HL-60/S4 treated with phorbol 12-myristate 13-acetate at 8.2 ng/mL for 4 days and 3 days (cell line): ENCODE data around the gene FGGY.
"Not testable (repeated sequence)": the region's sequence is repeated elsewhere in the genome, so short reads cannot be mapped to it uniquely, and the experiment has no call there.

ENCODE experiments used
- in situ Hi-C: fragments of 300-500 bp; cut with MboI; formaldehyde crosslinking; loops from 2 replicates; pipeline ENCODE4 v1.15.0; 2022; ENCODE audit warnings: low sequenced_read_pairs

Gene FGGY

DNA sequence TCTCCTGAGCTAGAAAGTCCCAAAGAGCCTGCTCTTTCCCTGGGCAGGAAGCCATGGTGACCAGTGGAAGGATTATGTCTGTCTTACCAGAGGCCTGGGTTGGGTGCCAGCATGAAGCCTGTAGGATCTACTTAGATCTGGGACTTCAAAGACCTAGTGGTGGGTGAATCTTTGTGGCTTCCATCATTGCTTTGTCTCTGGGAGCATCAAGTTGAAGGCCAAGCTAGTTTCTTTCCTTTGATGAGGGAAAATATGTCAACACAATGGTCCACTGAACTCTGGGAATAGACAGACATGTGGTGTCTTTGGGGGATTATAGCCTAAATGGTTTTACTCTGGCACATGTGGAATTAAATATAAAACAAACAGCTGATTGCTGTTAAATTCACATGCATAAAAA lies 417.3 kb downstream of the FGGY start:
- in situ Hi-C loops = no loop called here

DNA sequence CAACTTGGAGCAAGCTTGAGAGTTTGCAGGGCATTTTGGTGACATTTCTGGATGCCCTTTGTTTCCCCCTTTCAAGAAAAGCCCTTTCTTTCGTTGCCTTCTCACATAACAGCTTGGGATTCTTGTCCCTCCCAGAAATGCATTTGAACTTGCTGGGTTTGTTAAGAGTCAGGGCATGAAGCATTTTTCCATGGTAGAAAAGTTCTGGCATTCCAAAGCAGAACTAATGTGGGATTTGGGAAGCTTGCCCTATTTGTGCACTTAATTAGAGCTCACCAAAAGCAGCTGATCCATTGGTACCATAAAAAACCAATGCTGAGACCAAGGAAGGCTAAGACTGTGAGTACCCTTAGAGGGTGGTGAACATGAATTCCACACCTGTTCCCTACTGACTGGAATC lies 418.1 kb downstream of the FGGY start:
- in situ Hi-C loops = no loop called here

DNA sequence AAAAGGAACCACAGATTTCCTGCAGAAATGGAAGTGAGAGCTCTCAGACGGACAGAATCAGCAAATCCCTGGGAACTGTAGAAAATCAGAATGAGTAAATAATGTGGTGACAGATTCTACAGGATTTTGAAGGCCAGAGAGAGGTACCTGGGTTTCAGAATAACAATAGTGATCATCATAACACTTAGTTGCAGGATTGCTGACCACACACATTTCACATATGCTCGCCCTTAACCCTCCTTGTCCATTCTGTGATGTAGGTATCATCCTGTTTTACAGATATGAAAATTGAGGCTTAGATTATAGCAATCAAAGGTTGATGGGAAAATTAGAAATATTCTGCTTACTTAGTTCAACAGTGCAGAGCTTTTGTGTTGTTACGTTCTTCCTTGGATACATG lies 419.9 kb downstream of the FGGY start:
- in situ Hi-C loops = no loop called here

DNA sequence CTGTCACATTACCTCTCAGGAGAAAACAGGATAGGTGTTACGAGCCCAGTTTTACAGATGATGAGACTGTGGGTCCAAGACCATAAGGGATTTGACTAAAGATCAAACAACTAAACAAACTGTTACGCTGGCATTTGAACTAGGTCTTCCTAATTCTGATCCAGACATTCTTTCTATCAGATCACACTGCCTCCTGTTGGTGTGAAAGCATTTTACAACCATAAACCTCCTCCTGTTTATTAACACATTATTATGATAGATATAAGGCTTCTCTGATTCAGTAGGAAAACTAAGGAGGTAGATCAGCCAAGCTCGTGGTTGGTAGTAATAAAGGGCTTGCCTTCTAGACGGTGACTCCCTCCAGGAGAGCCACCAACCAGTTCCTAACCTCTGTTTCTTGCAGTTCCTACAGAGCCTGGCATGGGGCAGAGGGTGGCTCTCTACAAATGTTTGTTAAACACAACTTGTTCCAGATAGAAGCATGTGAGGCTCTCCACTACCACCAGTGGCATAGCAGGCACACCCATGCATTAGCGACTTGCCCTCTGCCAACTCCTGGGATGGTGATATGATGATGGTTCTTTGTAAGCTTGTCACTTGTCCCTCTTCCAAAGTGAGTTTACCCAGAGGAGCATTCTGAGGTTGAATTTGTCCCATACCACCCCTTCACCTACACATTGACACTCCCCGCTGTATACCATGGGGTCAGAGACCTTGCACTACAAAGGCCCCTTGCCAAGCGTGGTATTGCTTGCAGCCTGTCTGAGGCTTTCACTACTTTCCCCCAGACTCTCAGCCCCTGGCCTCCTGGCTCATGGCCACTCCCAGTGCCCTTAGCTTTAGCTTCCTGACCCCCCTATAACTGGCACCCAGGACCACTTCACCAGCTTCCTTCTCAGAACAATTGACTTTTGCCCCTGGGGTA lies 421.4 kb downstream of the FGGY start:
- in situ Hi-C loops = no loop called here

DNA sequence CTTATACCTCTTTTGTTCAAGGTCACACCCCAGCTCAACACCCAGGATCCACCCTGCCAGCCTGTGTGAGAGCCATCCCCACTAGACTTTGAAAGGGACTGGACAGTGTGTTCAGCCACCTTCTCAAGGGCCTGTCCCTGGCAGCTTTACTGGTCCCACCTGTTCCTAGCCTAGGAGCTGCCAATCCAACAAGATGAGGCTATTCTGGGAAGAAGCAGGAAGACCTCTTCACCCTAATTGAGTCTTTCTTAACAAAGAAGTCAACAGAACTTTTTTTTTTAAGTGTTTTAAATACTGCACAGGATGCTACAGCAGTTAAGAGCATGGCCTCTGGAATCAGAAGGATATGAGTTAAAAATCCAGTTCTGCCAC lies 422.1 kb downstream of the FGGY start:
- in situ Hi-C loops = no loop called here

DNA sequence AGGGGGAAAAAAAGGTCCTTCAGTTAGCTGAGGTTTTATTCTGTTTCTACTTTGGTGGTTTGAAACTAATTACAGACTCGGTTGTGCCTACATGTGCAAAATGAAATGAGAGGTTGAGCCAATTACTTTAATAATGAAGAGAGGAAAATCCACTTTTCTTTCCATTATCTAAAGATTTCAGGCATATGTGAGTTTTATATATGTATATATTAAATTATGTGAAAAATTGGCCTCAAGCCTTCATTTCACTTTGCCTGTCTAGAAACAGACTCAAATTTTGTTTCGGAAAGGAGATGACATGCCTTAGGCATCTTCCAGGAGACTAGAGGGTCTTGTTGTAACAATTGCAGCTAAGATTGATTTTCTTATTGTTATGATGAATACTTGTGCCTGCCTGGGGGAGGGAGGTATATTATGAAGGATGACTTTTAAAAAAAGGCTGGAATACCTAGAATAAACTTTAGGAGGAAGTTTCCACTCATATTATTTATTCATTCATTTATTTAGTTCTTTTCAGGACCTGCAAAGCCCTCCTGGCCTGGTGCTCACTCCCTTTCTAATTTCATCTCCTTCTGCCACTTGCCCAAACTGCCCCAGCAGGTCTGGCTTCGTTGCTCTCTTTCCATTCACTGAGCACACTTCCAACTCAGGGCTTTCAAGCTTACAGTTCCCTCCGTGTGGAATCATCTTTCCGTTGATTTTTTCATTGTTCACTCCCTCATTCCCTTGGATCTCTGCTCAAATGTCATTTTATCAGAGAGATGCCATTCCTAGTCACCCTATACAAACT lies 423.6 kb downstream of the FGGY start:
- in situ Hi-C loops = no loop called here

DNA sequence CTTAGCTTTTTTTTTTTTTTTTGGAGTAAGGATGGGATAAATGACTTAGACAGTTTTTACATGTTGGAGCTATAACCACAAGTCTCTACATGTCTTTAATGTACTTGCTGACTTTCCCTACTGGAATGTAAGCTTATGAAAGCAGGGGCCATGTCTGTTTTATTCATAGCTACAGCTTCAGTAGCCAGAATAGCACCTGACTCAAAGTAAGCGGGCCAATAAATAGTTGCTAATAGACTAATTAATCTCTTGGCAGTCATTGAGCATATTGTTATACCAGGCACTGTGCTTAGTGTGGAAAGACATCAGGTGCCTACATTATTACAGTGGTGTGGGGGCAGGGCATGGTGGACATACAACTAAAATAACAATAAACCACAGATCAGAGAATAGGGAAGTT lies 433.4 kb downstream of the FGGY start:
- in situ Hi-C loops = no loop called here

DNA sequence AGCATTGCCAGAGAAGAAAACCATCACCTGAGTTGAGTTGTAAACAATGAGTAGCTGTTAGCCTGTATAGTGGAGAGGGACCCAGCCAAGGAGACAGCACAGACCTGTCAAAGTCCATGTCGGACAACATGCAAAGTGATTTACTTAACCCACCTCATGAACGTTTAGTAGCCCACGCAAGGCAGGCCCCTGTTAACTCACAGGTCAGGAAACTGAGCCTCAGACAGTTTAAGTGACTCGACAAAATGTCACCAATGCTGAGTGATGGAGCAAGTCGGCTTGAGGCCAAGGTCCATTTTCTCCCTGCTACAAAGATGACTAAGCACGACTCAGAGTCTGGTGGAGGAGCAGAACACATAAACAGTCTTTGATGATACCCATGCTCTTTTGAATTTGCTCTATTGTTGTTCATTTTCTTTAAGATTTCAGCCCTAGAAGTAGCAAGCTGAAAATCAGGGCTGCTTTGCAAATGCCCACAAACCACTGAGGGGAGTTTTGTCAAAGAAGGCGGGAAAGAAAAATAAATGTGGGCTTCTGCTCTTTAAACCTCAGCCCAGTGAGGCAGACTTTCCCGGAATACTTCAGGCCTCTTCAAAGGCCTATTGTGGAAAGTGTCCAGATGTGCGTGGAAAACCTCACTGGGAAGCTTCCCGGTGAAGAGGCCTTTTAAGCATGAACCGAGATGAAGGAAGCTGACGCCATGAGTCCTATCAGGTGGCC lies 434.0 kb downstream of the FGGY start:
- in situ Hi-C loops = no loop called here

DNA sequence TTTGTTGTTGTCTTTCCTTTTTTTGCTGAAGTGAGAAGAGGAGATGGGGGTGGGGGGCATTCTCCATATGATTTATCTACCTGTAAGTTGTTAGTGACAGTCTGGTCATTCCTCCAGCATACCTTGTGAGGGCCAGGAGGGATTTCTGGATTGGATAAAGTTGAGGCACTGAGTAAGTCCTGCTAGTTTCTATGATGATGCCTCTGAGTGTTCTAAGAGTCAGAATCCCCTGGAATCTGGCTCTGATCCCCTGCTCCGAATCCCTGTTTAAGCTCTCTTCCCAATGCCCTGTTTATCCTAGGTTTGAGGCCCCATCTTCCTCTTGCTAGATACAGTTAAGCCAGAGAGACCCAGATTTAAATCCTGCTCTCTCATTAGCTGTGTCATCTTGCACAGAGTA lies 434.7 kb downstream of the FGGY start:
- in situ Hi-C loops = no loop called here

DNA sequence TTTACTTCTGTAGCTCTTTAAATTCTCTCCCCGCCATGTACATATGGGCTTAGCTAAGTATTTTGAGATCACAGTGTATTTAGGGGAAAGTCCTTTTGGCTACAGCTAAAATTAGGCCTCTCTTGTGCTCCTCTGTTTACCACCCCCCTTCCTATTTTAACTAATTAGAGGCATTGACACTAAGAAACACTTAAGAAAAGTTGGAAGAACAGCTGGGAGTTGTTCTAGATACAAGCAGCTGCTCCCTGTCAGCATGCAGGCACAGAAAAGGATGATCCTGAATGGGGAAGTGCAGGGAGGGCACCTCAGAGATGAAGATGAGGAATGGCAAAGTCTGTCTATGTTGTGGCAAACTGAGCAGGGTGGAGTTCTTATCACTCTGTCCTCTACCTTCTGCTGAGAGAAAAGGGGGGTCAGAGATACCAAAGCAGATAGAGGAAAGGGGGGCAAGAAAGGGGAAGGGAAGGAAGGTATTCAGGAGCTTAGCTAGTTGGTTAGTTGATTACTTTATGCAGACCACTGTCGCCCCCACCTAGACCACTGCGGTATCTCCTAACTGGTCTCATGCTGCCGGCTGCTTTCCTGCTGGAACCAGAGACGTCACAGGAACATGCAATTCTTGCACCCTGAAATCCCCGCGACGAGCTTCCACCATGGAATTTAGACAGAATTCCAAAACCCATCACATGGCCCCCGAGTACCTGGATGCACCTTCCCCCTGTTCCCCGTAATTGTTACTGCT lies 435.5 kb downstream of the FGGY start:
- in situ Hi-C loops = no loop called here

DNA sequence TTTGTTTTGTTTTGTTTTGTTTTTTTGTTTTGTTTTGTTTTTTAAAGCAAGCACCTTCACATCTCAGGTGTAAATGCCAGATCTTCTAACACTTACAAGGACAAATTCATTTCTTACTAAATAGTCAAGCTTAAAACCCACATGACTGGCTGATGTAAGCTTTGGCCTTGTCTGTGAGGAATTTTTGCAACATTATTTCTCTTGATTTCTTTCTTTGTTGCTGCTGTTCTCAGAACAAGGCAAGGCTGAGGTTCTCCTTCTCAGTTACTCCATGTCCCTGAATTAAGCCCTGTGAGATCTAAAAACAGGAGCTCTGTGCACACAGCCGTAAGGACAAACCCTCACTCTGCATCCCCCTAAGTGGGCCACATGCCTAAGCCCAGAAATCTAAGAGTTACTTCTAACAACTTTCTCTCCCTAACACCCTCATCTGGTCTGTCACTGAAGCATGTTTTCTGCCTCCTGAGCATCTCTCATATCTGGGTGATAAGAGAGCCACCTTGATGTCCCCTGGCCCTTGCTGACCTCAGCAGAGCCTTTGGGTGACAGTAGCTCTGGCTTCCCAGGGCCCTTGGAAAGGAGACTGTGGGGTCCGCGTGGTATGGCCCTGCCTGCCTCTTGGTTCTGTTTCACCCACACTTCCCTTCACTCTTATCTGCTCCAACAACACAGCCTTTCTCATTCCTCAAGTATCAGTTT lies 436.7 kb downstream of the FGGY start:
- in situ Hi-C loops = no loop called here

DNA sequence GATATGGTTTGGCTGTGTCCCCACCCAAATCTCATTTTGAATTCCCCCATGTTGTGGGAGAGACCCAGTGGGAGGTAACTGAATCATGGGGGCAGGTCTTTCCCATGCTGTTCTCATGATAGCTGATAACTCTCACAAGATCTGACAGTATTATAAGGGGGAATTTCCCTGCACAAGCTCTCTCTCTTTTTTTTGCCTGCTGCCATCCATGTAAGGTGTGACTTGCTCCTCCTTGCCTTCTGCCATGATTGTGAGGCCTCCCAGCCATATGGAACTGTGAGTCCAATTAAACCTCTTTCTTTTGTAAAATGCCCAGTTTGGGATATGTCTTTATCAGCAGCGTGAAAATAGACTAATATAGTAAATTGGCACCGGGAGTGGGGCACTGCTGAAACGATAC lies 439.0 kb downstream of the FGGY start:
- in situ Hi-C loops = not testable (repeated sequence)

DNA sequence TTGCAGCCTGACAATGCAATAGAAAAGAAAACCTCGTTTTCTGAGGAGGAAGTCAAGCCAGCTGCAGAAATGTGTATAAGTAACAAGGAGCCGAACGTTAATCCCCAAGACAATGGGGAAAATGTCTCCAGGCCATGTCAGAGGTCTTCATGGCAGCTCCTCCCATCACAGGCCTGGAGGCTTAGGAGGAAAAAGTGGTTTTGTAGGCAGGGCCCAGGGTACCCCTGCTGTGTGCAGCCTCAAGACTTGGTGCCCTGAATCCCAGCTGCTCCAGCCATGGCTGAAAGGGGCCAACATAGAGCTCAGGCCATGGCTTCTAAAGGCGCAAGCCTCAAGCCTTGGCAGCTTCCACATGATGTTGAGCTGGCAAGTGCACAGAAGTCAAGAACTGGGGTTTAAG lies 439.9 kb downstream of the FGGY start:
- in situ Hi-C loops = no loop called here

DNA sequence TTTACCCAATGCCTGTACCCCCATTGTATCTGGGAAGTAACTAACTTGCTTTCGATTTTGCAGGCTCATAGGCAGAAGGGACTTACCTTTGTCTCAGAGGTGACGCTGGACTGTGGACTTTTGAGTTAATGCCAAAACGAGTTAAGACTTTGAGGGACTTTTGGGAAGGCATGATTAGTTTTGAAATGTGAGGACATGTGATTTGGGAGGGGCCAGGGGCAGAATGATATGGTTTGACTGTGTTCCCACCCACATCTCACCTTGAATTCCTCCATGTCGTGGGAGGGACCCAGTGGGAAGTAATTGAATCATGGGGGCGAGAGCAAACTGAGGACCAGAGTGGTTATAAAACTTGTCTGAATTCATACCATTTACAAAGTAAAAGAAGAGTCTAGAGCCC lies 440.7 kb downstream of the FGGY start:
- in situ Hi-C loops = no loop called here

DNA sequence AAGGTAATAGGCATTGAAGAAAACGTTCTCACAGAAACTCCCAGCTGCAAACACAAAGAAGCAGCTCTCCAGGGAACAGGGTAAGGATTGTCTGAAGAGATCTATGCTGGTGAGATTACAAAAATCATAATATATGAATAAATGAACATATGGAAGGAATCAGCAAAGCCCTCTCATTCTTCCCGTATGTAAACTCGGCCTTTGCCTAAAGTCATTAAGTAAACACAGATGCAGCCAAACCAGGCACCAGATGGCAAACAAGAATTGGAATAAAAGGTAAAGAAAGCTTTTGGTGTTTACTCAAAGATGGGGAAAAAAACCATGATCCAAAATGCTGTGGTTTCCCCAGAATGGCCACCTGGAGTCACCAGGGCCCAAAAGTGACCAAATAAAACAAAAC lies 441.3 kb downstream of the FGGY start:
- in situ Hi-C loops = no loop called here

DNA sequence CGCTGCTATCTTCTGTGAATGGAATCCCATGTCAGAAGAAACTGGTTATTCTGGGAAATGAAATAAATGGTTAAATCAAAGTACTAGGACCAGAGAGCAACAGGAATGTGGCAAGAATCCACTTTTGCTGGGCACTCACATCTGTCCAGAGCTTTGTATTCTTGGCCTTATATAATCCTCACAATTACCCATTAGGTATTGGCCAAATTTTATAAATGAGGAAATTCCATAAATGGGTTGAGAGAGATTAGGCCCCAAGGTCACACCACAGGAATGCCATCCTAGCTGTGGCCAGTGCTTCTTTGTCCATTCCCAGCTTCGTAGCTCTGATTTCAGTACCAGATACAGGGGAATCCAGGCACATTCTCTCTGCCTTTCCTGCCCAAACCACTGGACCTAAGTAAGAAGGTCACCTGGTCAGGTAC lies 441.7 kb downstream of the FGGY start:
- in situ Hi-C loops = no loop called here

DNA sequence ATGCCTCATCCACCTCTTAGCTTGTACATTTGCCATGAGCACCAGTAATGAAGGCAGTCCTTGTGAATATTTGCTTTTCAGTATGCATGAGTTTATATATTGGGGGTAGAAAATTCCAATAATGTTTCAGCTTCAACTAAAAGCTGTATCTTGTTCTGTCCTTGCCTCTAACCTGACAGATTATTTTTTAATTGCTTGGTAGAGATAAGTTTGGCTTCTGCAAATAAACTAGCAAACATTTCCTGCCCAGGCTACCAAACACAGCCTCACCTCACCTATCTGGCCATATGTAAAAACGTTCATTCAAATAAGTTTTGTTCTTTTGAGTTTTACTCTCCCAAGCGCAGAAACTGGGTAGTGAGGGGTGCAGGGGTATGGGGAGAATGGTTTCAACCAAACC lies 442.2 kb downstream of the FGGY start:
- in situ Hi-C loops = no loop called here

DNA sequence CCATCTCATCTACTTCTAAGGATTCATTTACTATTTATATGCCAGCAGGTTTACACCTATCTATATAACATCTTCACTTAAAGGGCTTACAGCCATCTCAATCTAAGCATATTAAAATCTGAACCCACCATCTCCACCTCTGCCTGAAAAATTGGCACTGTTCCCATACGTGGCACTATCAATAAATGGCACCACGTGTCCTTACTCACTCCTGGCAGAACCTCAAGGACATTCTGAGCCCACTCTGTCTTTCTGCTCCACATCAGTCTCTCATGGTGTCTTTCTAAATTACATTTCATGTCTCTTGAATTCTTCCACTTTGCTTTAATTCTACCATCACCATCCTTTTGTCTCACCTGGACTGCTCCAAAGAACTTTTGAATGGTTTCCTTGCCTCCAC lies 445.6 kb downstream of the FGGY start:
- in situ Hi-C loops = no loop called here

DNA sequence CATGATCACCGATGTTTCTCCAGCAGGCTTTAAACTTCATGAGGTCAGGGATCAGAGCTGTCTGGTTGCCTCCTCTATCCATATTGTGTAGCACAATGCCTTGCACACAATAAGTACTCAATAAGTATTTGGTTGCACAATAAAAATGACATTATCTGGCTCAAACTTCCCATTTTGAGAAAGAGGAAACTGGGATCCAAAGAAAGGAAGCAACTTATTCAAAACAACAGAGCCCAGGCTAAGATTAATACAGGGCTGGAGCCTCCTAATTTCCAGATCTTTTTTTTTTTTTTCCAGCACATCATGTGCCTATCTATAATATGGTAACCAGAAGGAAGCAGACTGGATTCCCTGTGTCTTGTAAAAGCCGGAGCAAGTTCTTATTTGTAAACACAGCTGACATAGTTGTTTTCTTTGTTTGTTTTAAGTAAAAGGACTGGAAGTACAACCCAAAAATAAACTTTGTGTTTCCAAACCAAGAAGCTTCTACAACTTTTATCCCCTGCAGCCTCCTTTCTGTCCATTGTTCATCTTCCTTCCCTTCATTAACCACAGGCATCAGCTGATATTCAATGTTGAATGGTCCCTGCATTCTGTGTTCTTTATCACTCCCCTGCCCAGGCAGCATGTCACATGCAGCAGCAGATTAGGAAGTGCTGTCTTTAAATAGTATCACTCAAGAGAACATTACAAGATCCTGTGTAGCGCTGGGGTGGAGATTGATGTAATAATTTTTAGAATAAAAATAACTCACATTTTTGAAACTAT lies 446.6 kb downstream of the FGGY start:
- in situ Hi-C loops = no loop called here
